ENCODE measurements around the gene ST7L. TPM values are rescaled to one million over a fixed set of nuclear protein-coding genes. Genes with fewer than 3 reads are reported as not detected.

ST7L gene
- total RNA-seq, 1 experiment from 2014 or later: 22.1 TPM

DNA sequence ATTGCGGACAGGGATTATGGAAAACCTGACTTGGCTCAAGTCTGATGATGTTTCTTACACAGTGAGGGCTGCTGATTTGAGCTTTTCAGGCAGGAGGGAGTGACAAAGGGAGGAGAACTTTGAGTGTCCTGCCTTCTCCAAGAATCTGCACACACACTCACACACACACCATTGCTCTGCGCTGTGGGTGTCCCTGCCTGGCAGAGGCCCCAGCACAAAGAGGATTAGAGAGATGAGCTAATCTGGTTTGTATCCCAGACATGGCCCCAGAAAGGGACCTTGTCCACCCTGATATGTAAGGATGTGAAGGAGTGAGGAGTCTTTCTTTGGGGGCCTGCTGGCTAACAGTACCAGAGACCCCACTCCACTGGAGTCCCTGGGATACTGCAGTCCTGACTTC is 116.1 kb downstream of the ST7L start:
- Histone ChIP-seq H3K4me2 (peak overlapping the region; percentile 71; the same call in 1 of the 2 replicates), H3K36me3 (ENCODE audit: low read depth) (no peaks in the 10 kb centered on the region), H3K9me2 (ENCODE audit: insufficient read depth) (no peaks in the 10 kb centered on the region), H3K27me3 (ENCODE audit: insufficient read depth, low read depth) (peaks cover 3% of the 10 kb centered on the region; the same call in 1 of the 2 replicates), H3K27ac (no peak overlapping the region), H3K79me2 (ENCODE audit: low read depth) (no peaks in the 10 kb centered on the region), H2AFZ (no peak overlapping the region), H3K4me1 (replicated peaks; ENCODE audit: insufficient read depth) (0 out of 2 replicates have a peak, but pooled peaks cover 6% of the 10 kb centered on the region), H3K4me3 (no peak overlapping the region), H3F3A (ENCODE audit: insufficient read depth, low read depth) (no peaks in the 10 kb centered on the region), H3K9me3 (ENCODE audit: insufficient read depth, low read depth) (no peaks in the 10 kb centered on the region), H4K20me1 (ENCODE audit: insufficient read depth) (no peaks in the 10 kb centered on the region)
- TF ChIP-seq, protein P1, sequence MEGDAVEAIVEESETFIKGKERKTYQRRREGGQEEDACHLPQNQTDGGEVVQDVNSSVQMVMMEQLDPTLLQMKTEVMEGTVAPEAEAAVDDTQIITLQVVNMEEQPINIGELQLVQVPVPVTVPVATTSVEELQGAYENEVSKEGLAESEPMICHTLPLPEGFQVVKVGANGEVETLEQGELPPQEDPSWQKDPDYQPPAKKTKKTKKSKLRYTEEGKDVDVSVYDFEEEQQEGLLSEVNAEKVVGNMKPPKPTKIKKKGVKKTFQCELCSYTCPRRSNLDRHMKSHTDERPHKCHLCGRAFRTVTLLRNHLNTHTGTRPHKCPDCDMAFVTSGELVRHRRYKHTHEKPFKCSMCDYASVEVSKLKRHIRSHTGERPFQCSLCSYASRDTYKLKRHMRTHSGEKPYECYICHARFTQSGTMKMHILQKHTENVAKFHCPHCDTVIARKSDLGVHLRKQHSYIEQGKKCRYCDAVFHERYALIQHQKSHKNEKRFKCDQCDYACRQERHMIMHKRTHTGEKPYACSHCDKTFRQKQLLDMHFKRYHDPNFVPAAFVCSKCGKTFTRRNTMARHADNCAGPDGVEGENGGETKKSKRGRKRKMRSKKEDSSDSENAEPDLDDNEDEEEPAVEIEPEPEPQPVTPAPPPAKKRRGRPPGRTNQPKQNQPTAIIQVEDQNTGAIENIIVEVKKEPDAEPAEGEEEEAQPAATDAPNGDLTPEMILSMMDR (conservative IDR thresholded peaks at IDR 0.05): no peak
- TF ChIP-seq EZH2 (IDR thresholded peaks at IDR 0.05; ENCODE audit: low read depth): no peak
- POLR2A ChIA-PET (ENCODE audit: unreplicated experiment): no interaction called here
- CTCF ChIA-PET: interaction anchor here (0.6 kb wide), 1 partner anchor 40 kb away, joined by 4 read pairs; no protein-coding TSS in a partner anchor
- no TSS peak for BruUV-seq (replicated peaks)
- DNase-seq: no peak
- intact Hi-C loops (cut with micrococcal nuclease; ENCODE audit: unreplicated experiment): loop anchor here (2.0 kb wide), 1 partner anchor 204 kb away; the partner anchor contains the start of gene RHOC

DNA sequence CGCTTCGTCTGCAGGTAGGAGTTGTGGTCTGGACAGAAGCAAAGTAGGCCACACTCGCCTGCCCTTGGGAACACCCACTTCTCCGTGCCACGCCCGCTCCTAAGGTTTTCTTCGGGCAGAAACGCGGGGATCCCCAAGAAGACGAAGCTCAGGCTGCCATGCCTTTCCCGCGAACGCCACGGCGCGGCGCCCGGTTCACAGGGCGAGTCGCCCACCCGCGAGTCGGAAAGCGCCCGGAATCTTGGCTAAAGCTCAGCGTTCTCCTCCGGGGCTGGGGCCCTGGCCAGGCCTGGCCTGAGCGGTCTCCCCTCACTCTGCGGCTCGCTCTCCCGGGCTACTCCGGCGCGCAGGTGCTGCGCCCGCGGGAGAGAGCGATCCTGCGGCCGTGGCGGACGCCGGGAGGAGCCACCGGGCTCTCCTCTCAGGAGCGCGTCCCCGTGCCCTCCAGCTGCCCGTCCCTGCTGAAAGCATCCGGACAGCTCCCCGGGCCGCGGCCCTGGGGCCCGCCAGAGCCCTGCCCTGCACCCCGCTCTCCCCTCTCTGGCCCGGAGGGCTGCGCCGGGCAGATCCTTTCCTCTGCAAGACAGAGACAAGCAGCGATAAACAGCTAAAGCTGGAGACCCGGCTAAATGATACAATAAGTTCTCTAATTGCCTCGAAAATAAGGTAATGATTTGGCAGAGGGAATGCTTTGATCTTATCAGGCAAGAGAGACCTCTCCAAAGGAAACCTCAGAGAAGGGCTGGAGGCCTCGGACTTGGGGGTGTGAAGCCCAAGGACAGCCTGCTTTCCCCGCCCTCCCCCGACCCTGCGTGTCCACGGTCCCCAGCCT is 116.9 kb downstream of the ST7L start:
- no peak for TF ChIP-seq EZH2 (IDR thresholded peaks at IDR 0.05; ENCODE audit: low read depth)
- TF ChIP-seq, protein P1 (conservative IDR thresholded peaks at IDR 0.05): peak; percentile 72
- H3K79me2 ChIP-seq (ENCODE audit: low read depth): no peaks in the 10 kb centered on the region
- H3K9me3 ChIP-seq (ENCODE audit: insufficient read depth, low read depth): no peaks in the 10 kb centered on the region
- no peaks in the 10 kb centered on the region for H3K36me3 ChIP-seq (ENCODE audit: low read depth)
- H3K4me3 ChIP-seq: peak overlapping the region; percentile 56
- ChIA-PET CTCF (interaction anchor here (0.6 to 1.2 kb wide), 5 partner anchors 37 to 213 kb away, joined by 3 to 5 read pairs (median 4); partner anchors contain the start of gene PPM1J), POLR2A (ENCODE audit: unreplicated experiment) (interaction anchor here (0.5 to 0.6 kb wide), 2 partner anchors 110 to 113 kb away, joined by 4 to 7 read pairs; no protein-coding TSS in a partner anchor)
- H3K9me2 ChIP-seq (ENCODE audit: insufficient read depth): no peaks in the 10 kb centered on the region
- DNase-seq: peak; percentile 55 to 70
- no peaks in the 10 kb centered on the region for H3F3A ChIP-seq (ENCODE audit: insufficient read depth, low read depth)
- H3K4me2 ChIP-seq: peak overlapping the region; percentile 71
- H4K20me1 ChIP-seq (ENCODE audit: insufficient read depth): no peaks in the 10 kb centered on the region
- BruUV-seq (replicated peaks): no TSS peak
- 0 out of 2 replicates have a peak, but pooled peaks cover 4% of the 10 kb centered on the region for H3K4me1 ChIP-seq (replicated peaks; ENCODE audit: insufficient read depth)
- intact Hi-C loops (cut with micrococcal nuclease; ENCODE audit: unreplicated experiment): loop anchor here (2.0 kb wide), 2 partner anchors 113 to 205 kb away; partner anchors contain the start of gene RHOC
- no peak overlapping the region for H3K27ac ChIP-seq
- no peaks in the 10 kb centered on the region for H3K27me3 ChIP-seq (ENCODE audit: insufficient read depth, low read depth)
- peak overlapping the region; percentile 75 for H2AFZ ChIP-seq

DNA sequence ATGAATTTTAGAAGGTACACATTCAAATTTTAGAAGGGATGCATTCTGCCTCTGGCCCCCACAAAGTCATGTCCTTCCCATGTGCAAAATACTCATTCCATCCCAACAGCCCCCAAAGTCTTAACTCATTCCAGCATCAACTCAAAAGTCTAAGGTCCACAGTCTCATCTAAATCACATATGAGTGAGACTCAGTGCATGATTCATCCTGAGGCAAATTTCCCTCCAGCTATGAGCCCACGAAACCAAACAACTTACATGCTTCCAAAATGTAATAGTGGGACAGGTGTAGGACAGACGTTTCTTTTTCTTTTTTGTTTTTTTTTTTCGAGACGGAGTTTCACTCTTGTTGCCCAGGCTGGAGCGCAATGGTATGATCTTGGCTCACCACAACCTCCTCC is 122.7 kb downstream of the ST7L start:
- POLR2A ChIA-PET (ENCODE audit: unreplicated experiment): no interaction called here
- Histone ChIP-seq H4K20me1 (ENCODE audit: insufficient read depth) (no peaks in the 10 kb centered on the region), H3K4me2 (no peak overlapping the region), H3K9me3 (ENCODE audit: insufficient read depth, low read depth) (no peaks in the 10 kb centered on the region), H3K4me1 (replicated peaks; ENCODE audit: insufficient read depth) (no peaks in the 10 kb centered on the region), H2AFZ (no peak overlapping the region), H3K79me2 (ENCODE audit: low read depth) (no peaks in the 10 kb centered on the region), H3K27ac (no peak overlapping the region), H3K9me2 (ENCODE audit: insufficient read depth) (no peaks in the 10 kb centered on the region), H3K4me3 (no peak overlapping the region), H3F3A (ENCODE audit: insufficient read depth, low read depth) (no peaks in the 10 kb centered on the region), H3K36me3 (ENCODE audit: low read depth) (no peaks in the 10 kb centered on the region), H3K27me3 (ENCODE audit: insufficient read depth, low read depth) (no peaks in the 10 kb centered on the region)
- DNase-seq: no peak
- intact Hi-C loops (cut with micrococcal nuclease; ENCODE audit: unreplicated experiment): no loop called here
- BruUV-seq (replicated peaks): no TSS peak
- TF ChIP-seq, protein P1 (conservative IDR thresholded peaks at IDR 0.05): no peak
- TF ChIP-seq EZH2 (IDR thresholded peaks at IDR 0.05; ENCODE audit: low read depth): no peak
- CTCF ChIA-PET: no interaction called here
